Neural progenitor cell (in vitro differentiated cells): ENCODE data around the gene TLX1.

Experiments
- EZH2 ChIP-seq: fragments of 200-600 bp; sonication (generic); IDR thresholded peaks from 2 replicates; pipeline ENCODE4 v1.6.1; 2017; ENCODE audit warnings: antibody characterized with exemption, mild to moderate bottlenecking, moderate library complexity
- EZH2phosphoT487 ChIP-seq: fragments of 200-600 bp; sonication (generic); IDR thresholded peaks from 2 replicates; pipeline ENCODE4 v1.6.1; 2017; ENCODE audit warnings: antibody characterized with exemption
- TF ChIP-seq, protein P1 (sequence below): fragments of 200-600 bp; sonication (generic); IDR thresholded peaks from 2 replicates; pipeline ENCODE4 v1.5.1; 2017; ENCODE audit warnings: antibody characterized with exemption, mild to moderate bottlenecking

- TF ChIP-seq, protein P1, sequence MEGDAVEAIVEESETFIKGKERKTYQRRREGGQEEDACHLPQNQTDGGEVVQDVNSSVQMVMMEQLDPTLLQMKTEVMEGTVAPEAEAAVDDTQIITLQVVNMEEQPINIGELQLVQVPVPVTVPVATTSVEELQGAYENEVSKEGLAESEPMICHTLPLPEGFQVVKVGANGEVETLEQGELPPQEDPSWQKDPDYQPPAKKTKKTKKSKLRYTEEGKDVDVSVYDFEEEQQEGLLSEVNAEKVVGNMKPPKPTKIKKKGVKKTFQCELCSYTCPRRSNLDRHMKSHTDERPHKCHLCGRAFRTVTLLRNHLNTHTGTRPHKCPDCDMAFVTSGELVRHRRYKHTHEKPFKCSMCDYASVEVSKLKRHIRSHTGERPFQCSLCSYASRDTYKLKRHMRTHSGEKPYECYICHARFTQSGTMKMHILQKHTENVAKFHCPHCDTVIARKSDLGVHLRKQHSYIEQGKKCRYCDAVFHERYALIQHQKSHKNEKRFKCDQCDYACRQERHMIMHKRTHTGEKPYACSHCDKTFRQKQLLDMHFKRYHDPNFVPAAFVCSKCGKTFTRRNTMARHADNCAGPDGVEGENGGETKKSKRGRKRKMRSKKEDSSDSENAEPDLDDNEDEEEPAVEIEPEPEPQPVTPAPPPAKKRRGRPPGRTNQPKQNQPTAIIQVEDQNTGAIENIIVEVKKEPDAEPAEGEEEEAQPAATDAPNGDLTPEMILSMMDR = no peak
- TF ChIP-seq EZH2 = peak; percentile 98
- TF ChIP-seq EZH2phosphoT487 = peak; percentile 96
These were observed 10.0 kb upstream of the TLX1 start for GRCh38 chr10:101120884-101121653.
